HCT116 (cell line): ENCODE results near the gene PRKCZ. TPM values are rescaled to one million over a fixed set of nuclear protein-coding genes. Genes with fewer than 3 reads are reported as not detected.

ENCODE experiments used
- ATAC-seq: fragments of 200-7000 bp; cut with Tn5 transposase; 2 replicates; pipeline ENCODE4 v1.9.1; 2020; ENCODE audit warnings: mild to moderate bottlenecking, moderate library complexity
- BruUV-seq: library from RNA; stranded (reverse); fragments of 400-500 nt; replicated peaks from 2 replicates; lab custom pipeline; 2021; lab: Mats Ljungman, UMichigan
- CTCF ChIA-PET: fragments of 300-600 bp; sonication (Branson Sonifier 250); formaldehyde crosslinking; loops from one replicate; lab custom pipeline; 2021; ENCODE audit warnings: antibody characterized with exemption; lab: Charles Lee
- POLR2A ChIA-PET: fragments of 300-600, 350-600 bp; sonication (Branson Sonifier 250); formaldehyde crosslinking; loops from one replicate; lab custom pipeline; 2021; ENCODE audit warnings: antibody characterized with exemption; lab: Charles Lee
- RAD21 ChIA-PET, 2 experiments: fragments of 300-600 bp; sonication (Branson Sonifier 250); formaldehyde crosslinking; loops; one replicate each; lab custom pipeline; 2023; ENCODE audit warnings: low total read pairs in 2 of 2; ENCODE audit not compliant: uncharacterized antibody in 2 of 2, unreplicated experiment in 2 of 2, low non-redundant PET in 1 of 2; lab: Charles Lee
- DNase-seq: peaks from one replicate; pipeline ENCODE4 v3.0.0-alpha.2; 2010; ENCODE audit warnings: low read depth, low spot score
- H2AFZ ChIP-seq: fragments of 200-600 bp; shearing (Covaris generic), sonication (generic); 2 replicates; pipeline ENCODE4 v1.6.1; 2017; ENCODE audit warnings: low read depth, mixed run types, mixed read lengths, antibody characterized with exemption, low read length; ENCODE audit not compliant: poor library complexity, severe bottlenecking
- H3K27ac ChIP-seq: 2 replicates; pipeline ENCODE4 v1.5.1; 2012; ENCODE audit warnings: low read depth, low read length
- H3K27me3 ChIP-seq: fragments of 200-600 bp; sonication (generic); 2 replicates; pipeline ENCODE4 v1.6.1; 2016; ENCODE audit warnings: mixed run types, low read length, mixed read lengths; ENCODE audit not compliant: insufficient read depth
- H3K36me3 ChIP-seq, 2 experiments: fragments of 200-500 bp in 1 of 2; fragments of 200-600 bp in 1 of 2; sonication (Bioruptor generic) in 1 of 2; sonication (generic) in 1 of 2; 2 replicates each; pipeline versions ENCODE4 v1.5.1 to v1.6.1; 2014 to 2016; ENCODE audit warnings: low read length in 2 of 2, inconsistent platforms in 1 of 2, mixed read lengths in 1 of 2, mixed run types in 1 of 2; ENCODE audit not compliant: insufficient read depth in 2 of 2, control insufficient read depth in 1 of 2
- H3K4me1 ChIP-seq, 2 experiments: fragments of 200-600 bp in 1 of 2; sonication (generic) in 1 of 2; 2 replicates each; pipeline versions ENCODE4 v1.5.1 to v1.6.1; 2012 to 2017; ENCODE audit warnings: low read length in 2 of 2, inconsistent platforms in 1 of 2, mild to moderate bottlenecking in 1 of 2, mixed read lengths in 1 of 2, mixed run types in 1 of 2, moderate library complexity in 1 of 2; ENCODE audit not compliant: insufficient read depth in 2 of 2, control insufficient read depth in 1 of 2
- H3K4me2 ChIP-seq: fragments of 200-600 bp; sonication (generic); 2 replicates; pipeline ENCODE4 v1.6.1; 2017; ENCODE audit warnings: mixed run types, low read length, mixed read lengths
- H3K4me3 ChIP-seq, 2 experiments: fragments of 200-600 bp in 1 of 2; sonication (generic) in 1 of 2; replicated peaks in 1 of 2; 2 replicates each; pipeline ENCODE4 v1.5.1; 2011 to 2016; ENCODE audit warnings: low read length in 2 of 2, control low read depth in 1 of 2, low read depth in 1 of 2, mild to moderate bottlenecking in 1 of 2, mixed read lengths in 1 of 2, mixed run types in 1 of 2
- H3K79me2 ChIP-seq: fragments of 200-600 bp; sonication (generic); 2 replicates; pipeline ENCODE4 v1.6.1; 2017; ENCODE audit warnings: mild to moderate bottlenecking, mixed run types, low read length, moderate library complexity, mixed read lengths; ENCODE audit not compliant: insufficient read depth
- H3K9ac ChIP-seq: fragments of 200-600 bp; sonication (generic); 2 replicates; pipeline ENCODE4 v1.6.1; 2016; ENCODE audit warnings: low read length, mixed read lengths
- H3K9me2 ChIP-seq: fragments of 200-600 bp; sonication (generic), shearing (Covaris generic); 2 replicates; pipeline ENCODE4 v1.6.1; 2017; ENCODE audit warnings: mixed run types, mild to moderate bottlenecking, moderate library complexity; ENCODE audit not compliant: insufficient read depth
- H3K9me3 ChIP-seq, 2 experiments: fragments of 200-500 bp in 1 of 2; fragments of 200-600 bp in 1 of 2; sonication (Bioruptor generic) in 1 of 2; sonication (generic) in 1 of 2; 2 replicates each; pipeline ENCODE4 v1.6.1; 2014 to 2017; ENCODE audit warnings: low read length in 2 of 2, mixed read lengths in 2 of 2, inconsistent platforms in 1 of 2, low read depth in 1 of 2, mild to moderate bottlenecking in 1 of 2, mixed run types in 1 of 2, moderate library complexity in 1 of 2; ENCODE audit not compliant: control insufficient read depth in 1 of 2, insufficient read depth in 1 of 2
- H4K20me1 ChIP-seq: fragments of 200-600 bp; sonication (generic), shearing (Covaris generic); 2 replicates; pipeline ENCODE4 v1.6.1; 2017; ENCODE audit warnings: mixed run types, mild to moderate bottlenecking, moderate library complexity; ENCODE audit not compliant: insufficient read depth
- CBX3 ChIP-seq: IDR thresholded peaks from 2 replicates; pipeline ENCODE4 v1.6.1; 2012; ENCODE audit warnings: low read depth
- CEBPB ChIP-seq: IDR thresholded peaks from 2 replicates; pipeline ENCODE4 v1.6.1; 2012; ENCODE audit warnings: low read depth
- ELF1 ChIP-seq: IDR thresholded peaks from 2 replicates; pipeline ENCODE4 v1.6.1; 2012; ENCODE audit warnings: low read depth, borderline replicate concordance
- EZH2 ChIP-seq: fragments of 200-600 bp; sonication (generic); IDR thresholded peaks from 2 replicates; pipeline ENCODE4 v1.6.1; 2017; ENCODE audit warnings: antibody characterized with exemption, mixed run types
- EZH2phosphoT487 ChIP-seq: fragments of 200-600 bp; IDR thresholded peaks from 2 replicates; pipeline ENCODE4 v1.6.1; 2018; ENCODE audit warnings: antibody characterized with exemption, borderline replicate concordance
- JUND ChIP-seq: IDR thresholded peaks from 2 replicates; pipeline ENCODE4 v1.6.1; 2012
- POLR2A ChIP-seq: IDR thresholded peaks from 2 replicates; pipeline ENCODE4 v1.7.0; 2011; ENCODE audit warnings: borderline replicate concordance; ENCODE audit not compliant: insufficient read depth, insufficient read length; ENCODE audit errors: extremely low read depth
- POLR2AphosphoS5 ChIP-seq: IDR thresholded peaks from 2 replicates; pipeline ENCODE4 v1.6.1; 2011; ENCODE audit warnings: mild to moderate bottlenecking, low read depth, low read length, moderate library complexity
- RAD21 ChIP-seq: IDR thresholded peaks from 2 replicates; pipeline ENCODE4 v1.6.1; 2012; ENCODE audit warnings: low read depth, mild to moderate bottlenecking
- SIN3A ChIP-seq: IDR thresholded peaks from 2 replicates; pipeline ENCODE4 v1.6.1; 2012; ENCODE audit warnings: low read depth
- SRF ChIP-seq: IDR thresholded peaks from 2 replicates; pipeline ENCODE4 v1.6.1; 2012; ENCODE audit warnings: low read depth
- TCF7L2 ChIP-seq: IDR thresholded peaks from 2 replicates; pipeline ENCODE4 v1.7.0; 2011; ENCODE audit warnings: borderline replicate concordance, inconsistent platforms; ENCODE audit not compliant: insufficient read depth, insufficient read length; ENCODE audit errors: extremely low read depth
- YY1 ChIP-seq: IDR thresholded peaks from 2 replicates; pipeline ENCODE4 v1.6.1; 2011; ENCODE audit warnings: low read length, low read depth, moderate library complexity, mild to moderate bottlenecking; ENCODE audit not compliant: insufficient replicate concordance; ENCODE audit errors: extremely low read depth
- ZNF274 ChIP-seq: fragments of 200-500 bp; sonication (Bioruptor generic); IDR thresholded peaks from 2 replicates; pipeline ENCODE4 v1.6.1; 2014; ENCODE audit warnings: mild to moderate bottlenecking, low read depth, low read length, inconsistent platforms
- intact Hi-C: fragments of 100-400 bp; cut with micrococcal nuclease; formaldehyde crosslinking; loops from 2 replicates; pipeline ENCODE4 v1.10.0; 2022
- total RNA-seq: library from RNA; stranded (reverse); gene quantifications from one replicate; pipeline ENCODE4 v1.2.1, GENCODE V29; 2021; ENCODE audit not compliant: unreplicated experiment
- TF ChIP-seq, protein P1 (sequence below), 3 experiments: fragments of 200-600 bp in 1 of 3; sonication (generic) in 1 of 3; IDR thresholded peaks in 2 of 3; conservative IDR thresholded peaks in 1 of 3; 2 replicates each; pipeline ENCODE4 v1.5.1; 2012 to 2017; ENCODE audit warnings: low read depth in 2 of 3, low read length in 2 of 3, antibody characterized with exemption in 1 of 3, borderline replicate concordance in 1 of 3, control low read depth in 1 of 3, mild to moderate bottlenecking in 1 of 3, mixed read lengths in 1 of 3, mixed run types in 1 of 3, moderate library complexity in 1 of 3; ENCODE audit not compliant: insufficient read depth in 1 of 3
- TF ChIP-seq, protein P2 (sequence below): IDR thresholded peaks from 2 replicates; pipeline ENCODE4 v1.6.1; 2012; ENCODE audit warnings: low read depth
- TF ChIP-seq, protein P3 (sequence below): IDR thresholded peaks from 2 replicates; pipeline ENCODE4 v1.6.1; 2012

The PRKCZ gene
- total RNA-seq, 1 experiment from 2014 or later, result 46.8 TPM

DNA sequence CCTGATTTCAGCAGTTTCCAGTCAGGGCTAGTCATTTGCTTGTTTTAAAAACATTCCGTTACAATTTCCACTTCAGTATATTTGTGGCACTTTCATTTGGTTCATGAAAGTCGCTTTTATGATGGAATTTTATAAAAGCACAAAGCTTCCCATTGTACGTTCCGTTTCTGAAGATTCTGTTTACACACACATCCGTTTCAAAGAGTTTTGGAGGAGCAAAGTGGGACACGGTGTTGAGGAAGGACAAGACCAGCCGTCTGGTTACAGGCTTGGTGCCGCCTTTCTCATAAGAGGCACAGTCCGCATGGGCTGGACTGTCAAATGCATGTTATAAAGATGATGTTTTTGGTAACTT lies 84.0 kb downstream of the PRKCZ start (continued):
- TF ChIP-seq, protein P1, sequence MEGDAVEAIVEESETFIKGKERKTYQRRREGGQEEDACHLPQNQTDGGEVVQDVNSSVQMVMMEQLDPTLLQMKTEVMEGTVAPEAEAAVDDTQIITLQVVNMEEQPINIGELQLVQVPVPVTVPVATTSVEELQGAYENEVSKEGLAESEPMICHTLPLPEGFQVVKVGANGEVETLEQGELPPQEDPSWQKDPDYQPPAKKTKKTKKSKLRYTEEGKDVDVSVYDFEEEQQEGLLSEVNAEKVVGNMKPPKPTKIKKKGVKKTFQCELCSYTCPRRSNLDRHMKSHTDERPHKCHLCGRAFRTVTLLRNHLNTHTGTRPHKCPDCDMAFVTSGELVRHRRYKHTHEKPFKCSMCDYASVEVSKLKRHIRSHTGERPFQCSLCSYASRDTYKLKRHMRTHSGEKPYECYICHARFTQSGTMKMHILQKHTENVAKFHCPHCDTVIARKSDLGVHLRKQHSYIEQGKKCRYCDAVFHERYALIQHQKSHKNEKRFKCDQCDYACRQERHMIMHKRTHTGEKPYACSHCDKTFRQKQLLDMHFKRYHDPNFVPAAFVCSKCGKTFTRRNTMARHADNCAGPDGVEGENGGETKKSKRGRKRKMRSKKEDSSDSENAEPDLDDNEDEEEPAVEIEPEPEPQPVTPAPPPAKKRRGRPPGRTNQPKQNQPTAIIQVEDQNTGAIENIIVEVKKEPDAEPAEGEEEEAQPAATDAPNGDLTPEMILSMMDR (IDR thresholded peaks at IDR 0.05 in 2 of 3, conservative IDR thresholded peaks at IDR 0.05 in 1 of 3; ENCODE audit: borderline replicate concordance in 1 of 3, insufficient read depth in 1 of 3, low read depth in 2 of 3, low read length in 2 of 3), result no peak
- TF ChIP-seq EZH2phosphoT487 (no peak), JUND (no peak), EZH2 (no peak), CEBPB (no peak), CBX3 (no peak)

DNA sequence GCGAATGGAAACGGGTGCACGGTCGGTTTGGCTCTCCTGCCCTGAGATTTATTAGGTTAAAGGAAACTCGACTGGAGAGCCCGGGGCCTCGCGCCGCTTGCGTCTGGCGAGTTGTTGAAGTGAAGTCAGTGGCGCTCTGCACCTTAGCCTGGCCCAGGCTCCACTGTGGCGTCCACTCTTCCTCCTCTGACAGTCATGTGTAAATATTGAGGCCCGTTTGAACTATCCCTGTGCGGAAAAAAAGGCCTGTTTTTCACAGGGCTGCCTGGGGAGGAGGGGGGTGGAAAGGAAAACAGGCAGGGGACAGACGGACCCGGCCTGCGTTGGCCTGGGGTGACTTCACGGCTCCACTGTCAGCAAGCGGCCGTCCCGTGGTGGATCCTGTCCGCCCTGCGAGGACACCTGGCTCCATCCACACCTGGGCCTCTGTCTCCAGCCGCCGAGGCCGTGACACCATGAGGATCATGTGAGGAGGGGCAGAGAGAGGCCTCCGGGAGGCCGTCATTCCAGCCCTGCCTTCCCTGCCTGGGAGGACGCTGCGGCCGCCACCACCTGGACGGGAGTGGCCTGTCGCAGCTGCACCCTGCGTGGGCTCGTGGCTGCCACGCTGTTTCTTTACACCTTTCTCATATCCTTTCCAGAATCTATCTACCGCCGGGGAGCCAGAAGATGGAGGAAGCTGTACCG lies 84.6 kb downstream of the PRKCZ start:
- intact Hi-C loops, result no loop called here
- ATAC-seq (no peak), DNase-seq (no peak)
- ChIA-PET RAD21 (no interaction called here), CTCF (no interaction called here), POLR2A (no interaction called here)
- no peak overlapping the region for H3K4me3 ChIP-seq
- H3K9me2 ChIP-seq, result no peaks in the 10 kb centered on the region
- no peak overlapping the region for H3K27ac ChIP-seq
- H2AFZ ChIP-seq, result no peak overlapping the region
- BruUV-seq, result no TSS peak
- H3K79me2 ChIP-seq, result peaks cover 9% of the 10 kb centered on the region; the same call in 1 of the 2 replicates
- peak overlapping the region; percentile 17; the same call in 1 of the 2 replicates for H3K9ac ChIP-seq
- H3K36me3 ChIP-seq, result no peaks in the 10 kb centered on the region
- peak overlapping the region; percentile 27; the same call in 1 of the 2 replicates for H3K4me2 ChIP-seq
- H3K9me3 ChIP-seq, result no peaks in the 10 kb centered on the region
- H3K4me1 ChIP-seq, result peaks cover 21 to 57% of the 10 kb centered on the region in 2 experiments
- no peaks in the 10 kb centered on the region for H3K27me3 ChIP-seq
- H4K20me1 ChIP-seq, result no peaks in the 10 kb centered on the region
- TF ChIP-seq POLR2A (no peak), YY1 (no peak), RAD21 (no peak), TCF7L2 (no peak), EZH2 (no peak), CEBPB (no peak), SIN3A (no peak), ZNF274 (no peak), SRF (no peak), POLR2AphosphoS5 (no peak), ELF1 (no peak)
- TF ChIP-seq, protein P2, sequence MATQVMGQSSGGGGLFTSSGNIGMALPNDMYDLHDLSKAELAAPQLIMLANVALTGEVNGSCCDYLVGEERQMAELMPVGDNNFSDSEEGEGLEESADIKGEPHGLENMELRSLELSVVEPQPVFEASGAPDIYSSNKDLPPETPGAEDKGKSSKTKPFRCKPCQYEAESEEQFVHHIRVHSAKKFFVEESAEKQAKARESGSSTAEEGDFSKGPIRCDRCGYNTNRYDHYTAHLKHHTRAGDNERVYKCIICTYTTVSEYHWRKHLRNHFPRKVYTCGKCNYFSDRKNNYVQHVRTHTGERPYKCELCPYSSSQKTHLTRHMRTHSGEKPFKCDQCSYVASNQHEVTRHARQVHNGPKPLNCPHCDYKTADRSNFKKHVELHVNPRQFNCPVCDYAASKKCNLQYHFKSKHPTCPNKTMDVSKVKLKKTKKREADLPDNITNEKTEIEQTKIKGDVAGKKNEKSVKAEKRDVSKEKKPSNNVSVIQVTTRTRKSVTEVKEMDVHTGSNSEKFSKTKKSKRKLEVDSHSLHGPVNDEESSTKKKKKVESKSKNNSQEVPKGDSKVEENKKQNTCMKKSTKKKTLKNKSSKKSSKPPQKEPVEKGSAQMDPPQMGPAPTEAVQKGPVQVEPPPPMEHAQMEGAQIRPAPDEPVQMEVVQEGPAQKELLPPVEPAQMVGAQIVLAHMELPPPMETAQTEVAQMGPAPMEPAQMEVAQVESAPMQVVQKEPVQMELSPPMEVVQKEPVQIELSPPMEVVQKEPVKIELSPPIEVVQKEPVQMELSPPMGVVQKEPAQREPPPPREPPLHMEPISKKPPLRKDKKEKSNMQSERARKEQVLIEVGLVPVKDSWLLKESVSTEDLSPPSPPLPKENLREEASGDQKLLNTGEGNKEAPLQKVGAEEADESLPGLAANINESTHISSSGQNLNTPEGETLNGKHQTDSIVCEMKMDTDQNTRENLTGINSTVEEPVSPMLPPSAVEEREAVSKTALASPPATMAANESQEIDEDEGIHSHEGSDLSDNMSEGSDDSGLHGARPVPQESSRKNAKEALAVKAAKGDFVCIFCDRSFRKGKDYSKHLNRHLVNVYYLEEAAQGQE, result no peak
- TF ChIP-seq, protein P3, sequence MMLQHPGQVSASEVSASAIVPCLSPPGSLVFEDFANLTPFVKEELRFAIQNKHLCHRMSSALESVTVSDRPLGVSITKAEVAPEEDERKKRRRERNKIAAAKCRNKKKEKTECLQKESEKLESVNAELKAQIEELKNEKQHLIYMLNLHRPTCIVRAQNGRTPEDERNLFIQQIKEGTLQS, result no peak
- TF ChIP-seq, protein P1 (IDR thresholded peaks at IDR 0.05 in 2 of 3, conservative IDR thresholded peaks at IDR 0.05 in 1 of 3; ENCODE audit: borderline replicate concordance in 1 of 3, insufficient read depth in 1 of 3, low read depth in 2 of 3, low read length in 2 of 3), result no peak
